ENCODE measurements around the gene FIG4.
"Not testable (repeated sequence)": the region's sequence is repeated elsewhere in the genome, so short reads cannot be mapped to it uniquely, and the experiment has no call there.

FIG4 gene

DNA sequence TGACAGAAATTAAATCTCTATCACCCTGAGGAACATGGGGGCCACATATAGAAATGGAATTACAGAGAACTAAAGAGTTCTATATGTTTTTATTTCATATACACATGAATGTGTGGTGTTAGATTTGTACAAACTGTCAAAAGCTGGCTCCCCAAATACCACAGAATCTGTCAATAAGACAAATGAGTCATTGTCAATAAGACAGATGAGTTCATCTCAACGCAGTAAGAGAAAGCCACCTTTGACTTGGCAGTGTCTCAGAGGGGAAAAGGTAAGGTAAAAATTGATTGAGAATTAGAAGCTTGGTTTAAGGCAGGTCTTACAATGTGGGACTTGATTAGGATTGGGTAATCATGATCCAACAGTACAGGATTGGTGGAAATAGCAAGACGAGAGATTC lies 162.9 kb downstream of the FIG4 start:
- no peak for DNase-seq (ENCODE audit: low read depth)

DNA sequence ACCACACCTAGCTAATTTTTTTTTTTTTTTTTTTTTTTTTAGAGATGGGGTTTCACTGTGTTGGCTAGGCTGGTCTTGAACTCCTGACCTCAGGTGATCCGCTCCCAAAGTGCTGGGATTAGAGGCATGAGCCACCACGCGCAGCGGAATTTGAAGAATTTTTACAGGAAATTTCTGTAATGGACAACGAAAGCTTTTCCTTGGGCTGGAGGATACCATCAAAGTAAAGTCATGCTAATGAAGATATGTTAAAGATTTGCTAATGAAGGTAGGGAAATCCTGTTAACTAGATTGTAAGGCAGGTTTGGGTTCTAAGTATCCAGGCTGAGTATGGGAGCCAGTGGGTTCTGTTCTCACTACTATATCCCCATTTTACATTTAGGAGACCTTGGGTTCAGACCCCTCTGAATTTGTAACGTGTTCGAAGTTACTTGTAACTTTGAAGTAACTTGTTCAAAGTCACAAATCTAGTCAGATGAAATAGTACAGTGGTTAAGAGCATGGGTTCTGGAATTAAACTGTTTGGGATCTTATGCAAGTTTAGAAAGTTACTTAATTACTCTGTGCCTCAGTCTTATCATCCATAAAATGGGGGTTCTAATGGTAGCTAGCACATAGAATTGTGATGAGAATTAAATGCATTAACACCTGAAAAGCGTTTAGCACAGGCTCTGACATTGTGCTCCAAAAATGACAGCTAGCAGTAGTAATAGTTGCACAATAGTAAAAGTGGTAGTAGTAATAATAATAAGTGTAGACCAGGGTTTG lies 163.6 kb downstream of the FIG4 start:
- DNase-seq (ENCODE audit: low read depth) = no peak

DNA sequence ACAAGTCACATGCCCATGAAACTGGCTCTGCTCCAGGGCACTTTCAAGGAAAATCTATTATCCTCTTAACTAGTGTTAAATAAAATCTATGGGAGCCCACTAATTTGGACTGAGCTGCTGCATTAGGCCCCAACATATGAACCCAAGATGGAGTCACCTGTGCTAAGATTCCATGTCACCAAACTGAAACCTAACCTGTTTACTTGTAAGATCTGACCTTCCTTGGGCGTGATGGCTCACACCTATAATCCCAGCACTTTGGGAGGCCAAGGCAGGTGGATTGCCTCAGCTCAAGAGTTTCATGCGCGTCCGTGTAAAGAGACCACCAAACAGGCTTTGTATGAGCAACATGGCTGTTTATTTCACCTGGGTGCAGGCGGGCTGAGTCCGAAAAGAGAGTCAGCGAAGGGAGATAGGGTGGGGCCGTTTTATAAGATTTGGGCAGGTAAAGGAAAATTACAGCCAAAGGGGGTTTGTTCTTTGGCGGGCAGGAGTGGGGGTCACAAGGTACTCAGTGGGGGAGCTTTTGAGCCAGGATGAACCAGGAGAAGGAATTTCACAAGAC lies 164.5 kb downstream of the FIG4 start:
- DNase-seq (ENCODE audit: low read depth) = not testable (repeated sequence)

DNA sequence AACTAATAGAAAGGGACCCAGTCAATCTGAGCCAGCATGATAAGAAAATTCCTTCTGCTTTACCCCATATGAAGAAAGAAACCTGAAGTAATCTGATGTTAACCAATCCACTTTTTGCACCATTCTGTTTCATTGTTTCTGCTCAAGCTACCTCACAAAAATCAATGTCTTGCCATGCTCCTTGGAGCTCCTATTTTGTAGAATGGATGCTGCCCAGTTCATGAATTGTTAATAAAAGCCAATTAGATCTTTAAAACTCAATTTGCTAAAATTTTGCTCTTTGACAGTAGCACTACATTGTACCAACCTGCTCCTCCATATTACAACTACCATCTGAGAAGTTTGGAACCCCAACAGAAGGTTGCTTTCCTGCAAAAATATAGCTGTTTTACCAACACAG lies 170.8 kb downstream of the FIG4 start:
- no peak for DNase-seq (ENCODE audit: low read depth)

DNA sequence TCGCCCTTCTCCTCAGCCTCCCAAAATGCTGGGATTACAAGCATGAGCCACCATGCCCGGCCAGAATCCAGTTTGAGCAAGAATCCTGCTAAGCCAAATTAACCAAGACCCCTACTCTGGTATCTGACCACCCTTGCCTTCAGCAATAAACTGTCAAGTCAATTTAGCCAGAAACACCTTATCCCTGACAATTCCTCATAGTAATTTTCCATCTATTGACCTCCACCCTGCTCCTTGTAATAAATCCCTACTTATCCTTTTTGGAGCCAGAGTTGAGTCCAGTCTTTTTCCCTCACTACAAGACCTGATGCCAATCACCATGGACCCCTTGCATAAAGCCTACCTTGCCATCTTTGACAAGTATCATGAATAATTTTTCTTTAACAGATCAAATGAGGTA lies 173.0 kb downstream of the FIG4 start:
- no peak for DNase-seq (ENCODE audit: low read depth)

- no peak for DNase-seq (ENCODE audit: low read depth)
Measured at GRCh38 chr6:109865968-109866367, 174.9 kb downstream of the FIG4 start.

GRCh38 chr6:109867009-109867969 lies 176.2 kb downstream of the FIG4 start:
- DNase-seq (ENCODE audit: low read depth) = no peak

DNA sequence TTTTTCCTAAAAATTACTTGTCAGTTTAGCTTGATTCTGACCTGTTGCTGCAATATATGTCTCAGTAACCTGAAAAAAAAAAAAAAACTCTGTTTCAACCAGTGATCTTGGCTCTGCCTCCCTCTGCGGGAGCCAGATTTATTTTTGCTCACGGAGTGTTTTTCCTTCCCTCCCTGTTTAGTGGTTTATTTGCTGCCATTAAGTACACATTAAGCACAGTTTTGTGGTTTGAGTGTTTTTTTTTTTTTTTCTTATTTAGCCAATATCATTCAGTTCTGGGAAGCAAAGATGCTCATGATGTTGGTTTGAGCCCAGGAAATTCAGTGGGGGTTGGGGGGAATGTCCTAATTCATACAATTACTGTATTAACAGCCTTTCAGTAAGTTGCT lies 176.9 kb downstream of the FIG4 start:
- DNase-seq (ENCODE audit: low read depth) = no peak

DNA sequence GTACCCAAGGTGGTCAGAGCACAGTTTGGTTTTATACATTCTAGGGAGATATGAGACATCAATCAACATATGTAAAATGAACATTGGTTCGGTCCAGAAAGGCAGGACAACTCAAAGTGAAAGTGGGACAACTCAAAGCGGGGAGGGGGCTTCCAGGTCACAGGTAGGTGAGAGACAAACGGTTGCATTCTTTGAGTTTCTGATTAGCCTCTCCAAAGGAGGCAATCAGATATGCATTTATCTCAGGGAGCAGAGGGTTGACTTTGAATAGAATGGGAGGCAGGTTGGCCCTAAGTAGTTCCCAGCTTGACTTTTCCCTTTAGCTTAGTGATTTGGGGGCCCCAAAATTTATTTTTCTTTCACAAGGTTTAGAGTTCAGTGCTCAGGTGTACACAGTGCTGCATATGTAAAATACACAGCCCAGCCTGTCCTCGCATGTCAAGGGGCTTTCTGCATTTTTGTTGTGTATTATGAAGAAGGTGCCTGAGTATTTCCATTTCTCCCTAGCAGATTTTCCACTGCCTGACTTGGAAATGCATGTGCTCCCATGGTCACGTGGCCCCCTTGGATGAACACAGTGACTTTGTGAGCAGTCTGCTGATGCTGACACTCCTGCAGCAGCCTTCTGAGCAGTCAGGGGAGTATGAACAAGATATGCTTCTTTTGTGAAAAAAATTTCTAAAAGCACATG lies 178.4 kb downstream of the FIG4 start:
- DNase-seq (ENCODE audit: low read depth) = not testable (repeated sequence)

GRCh38 chr6:109870089-109870410 lies 179.0 kb downstream of the FIG4 start:
- no peak for DNase-seq (ENCODE audit: low read depth)

- no peak for DNase-seq (ENCODE audit: low read depth)
Measured at GRCh38 chr6:109872549-109872948, 181.5 kb downstream of the FIG4 start.

GRCh38 chr6:109872968-109873545 lies 182.0 kb downstream of the FIG4 start:
- no peak for DNase-seq (ENCODE audit: low read depth)

GRCh38 chr6:109874086-109874485 lies 183.0 kb downstream of the FIG4 start:
- DNase-seq (ENCODE audit: low read depth) = no peak

DNA sequence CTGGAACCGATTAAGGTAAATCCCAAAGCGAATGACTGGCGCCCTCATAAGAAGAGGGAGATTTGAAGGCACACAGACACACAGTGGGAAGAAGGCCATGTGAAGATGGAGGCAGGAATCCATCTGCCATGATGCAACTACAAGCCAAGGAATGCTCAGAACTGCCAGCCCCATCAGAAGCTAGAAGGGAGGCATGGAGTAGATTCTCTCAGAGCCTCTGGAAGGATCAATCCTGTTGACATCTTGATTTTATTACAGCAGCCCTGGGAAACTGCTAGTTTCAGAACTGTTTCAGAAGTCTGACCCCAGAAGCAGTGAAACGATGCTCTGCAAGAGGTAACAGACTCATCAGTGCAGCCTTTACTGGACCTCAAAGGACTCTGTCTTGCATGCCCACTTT lies 183.5 kb downstream of the FIG4 start:
- no peak for DNase-seq (ENCODE audit: low read depth)

All from activated T-cell treated with anti-CD3 and anti-CD28 coated beads for 24 hours (primary cell).